ENCODE data around the gene ASPHD1.

GRCh38 chr16:29876594-29877249, 23.6 kb upstream of the ASPHD1 start:
- TF ChIP-seq POLR2A (IDR thresholded peaks at IDR 0.05) (no peak), CTCF (IDR thresholded peaks at IDR 0.05) (no peak)
